H4 (cell line): ENCODE measurements around the gene ERFL. TPM values are rescaled to one million over a fixed set of nuclear protein-coding genes. Genes with fewer than 3 reads are reported as not detected.
"Not testable (repeated sequence)": the region's sequence is repeated elsewhere in the genome, so short reads cannot be mapped to it uniquely, and the experiment has no call there.

Source experiments
- DNase-seq: peaks from one replicate; pipeline ENCODE4 v3.0.0-alpha.2; 2015; ENCODE audit warnings: low spot score
- total RNA-seq: library from RNA; depleted of rRNA; stranded (reverse); fragments of >200 nt; shearing (Covaris generic); gene quantifications from 2 replicates; pipeline ENCODE4 v1.2.3, GENCODE V29; 2014

The ERFL gene
- total RNA-seq, 1 experiment from 2014 or later = not detected

GRCh38 chr19:41877916-41878905 lies 50.0 kb downstream of the ERFL start:
- no peak for DNase-seq

- no peak for DNase-seq
These were observed 51.1 kb downstream of the ERFL start, which contains the start of gene CD79A for GRCh38 chr19:41876847-41877832. Gene CD79A, plus strand, starts transcription at chr19:41877279. Its CDS starts 26 bp downstream, at chr19:41877305.

- not testable (repeated sequence) for DNase-seq
These were observed 52.3 kb downstream of the ERFL start for GRCh38 chr19:41875973-41876372.

- DNase-seq = peak; percentile 67
These were observed 55.2 kb downstream of the ERFL start for GRCh38 chr19:41872775-41873647.

GRCh38 chr19:41872384-41872774 lies 55.9 kb downstream of the ERFL start:
- no peak for DNase-seq

GRCh38 chr19:41871573-41872383 lies 56.5 kb downstream of the ERFL start:
- no peak for DNase-seq

GRCh38 chr19:41870401-41870873 lies 57.8 kb downstream of the ERFL start:
- no peak for DNase-seq

GRCh38 chr19:41869374-41869955 lies 58.8 kb downstream of the ERFL start:
- no peak for DNase-seq

GRCh38 chr19:41868989-41869300 lies 59.3 kb downstream of the ERFL start:
- no peak for DNase-seq

- no peak for DNase-seq
These were observed 59.9 kb downstream of the ERFL start for GRCh38 chr19:41868120-41868988.

- DNase-seq = no peak
These were observed 62.0 kb downstream of the ERFL start for GRCh38 chr19:41866284-41866683.

GRCh38 chr19:41864374-41864773 lies 63.9 kb downstream of the ERFL start:
- DNase-seq = no peak

- no peak for DNase-seq
These were observed 64.9 kb downstream of the ERFL start for GRCh38 chr19:41863209-41863931.

GRCh38 chr19:41862445-41862986 lies 65.7 kb downstream of the ERFL start:
- DNase-seq = no peak

- no peak for DNase-seq
These were observed 66.4 kb downstream of the ERFL start for GRCh38 chr19:41861846-41862245.

- no peak for DNase-seq
These were observed 67.0 kb downstream of the ERFL start for GRCh38 chr19:41861116-41861768.

- DNase-seq = no peak
These were observed 67.7 kb downstream of the ERFL start for GRCh38 chr19:41860419-41861115.
